OCI-LY1 (cell line): ENCODE results near the gene CD74.
A peak's percentile ranks its signal among the peaks of the same experiment; 100 is the strongest.

Experiments used
- H2AFZ ChIP-seq: fragments of 200-600 bp; sonication (generic), shearing (Covaris generic); 2 replicates; pipeline ENCODE4 v1.6.0; 2014; ENCODE audit warnings: antibody characterized with exemption, mild to moderate bottlenecking, low read length
- H3F3A ChIP-seq: fragments of 200-600 bp; sonication (generic), shearing (Covaris generic); 2 replicates; pipeline ENCODE4 v1.6.0; 2014; ENCODE audit warnings: mild to moderate bottlenecking, antibody characterized with exemption, low read length, moderate library complexity; ENCODE audit not compliant: insufficient read depth
- H3K27ac ChIP-seq: fragments of 200-600 bp; sonication (generic); 2 replicates; pipeline ENCODE4 v1.5.1; 2014; ENCODE audit warnings: low read length, mixed run types, mild to moderate bottlenecking, low read depth; ENCODE audit not compliant: poor library complexity, severe bottlenecking
- H3K27me3 ChIP-seq: fragments of 200-600 bp; sonication (generic); 2 replicates; pipeline ENCODE4 v1.6.0; 2014; ENCODE audit warnings: antibody characterized with exemption, mild to moderate bottlenecking, low read length, moderate library complexity; ENCODE audit not compliant: insufficient read depth
- H3K36me3 ChIP-seq: fragments of 200-600 bp; sonication (generic); 2 replicates; pipeline ENCODE4 v1.6.1; 2014; ENCODE audit warnings: mild to moderate bottlenecking, antibody characterized with exemption, low read length, moderate library complexity, mixed read lengths; ENCODE audit not compliant: insufficient read depth
- H3K4me1 ChIP-seq: fragments of 200-600 bp; sonication (generic); 2 replicates; pipeline ENCODE4 v1.5.1; 2014; ENCODE audit warnings: mild to moderate bottlenecking, low read length, moderate library complexity; ENCODE audit not compliant: insufficient read depth, severe bottlenecking
- H3K4me2 ChIP-seq: fragments of 200-600 bp; sonication (generic), shearing (Covaris generic); 2 replicates; pipeline ENCODE4 v1.6.1; 2014; ENCODE audit warnings: low read length
- H3K4me3 ChIP-seq: fragments of 200-600 bp; sonication (generic); 2 replicates; pipeline ENCODE4 v1.5.1; 2014; ENCODE audit warnings: low read length, low read depth, mild to moderate bottlenecking, mixed read lengths; ENCODE audit not compliant: poor library complexity, severe bottlenecking
- H3K79me2 ChIP-seq: fragments of 200-600 bp; shearing (Covaris generic); 2 replicates; pipeline ENCODE4 v1.6.1; 2016; ENCODE audit warnings: mixed run types, low read length, mixed read lengths; ENCODE audit not compliant: insufficient read depth
- H3K9ac ChIP-seq: fragments of 200-600 bp; sonication (generic), shearing (Covaris generic); 2 replicates; pipeline ENCODE4 v1.6.1; 2014; ENCODE audit warnings: mild to moderate bottlenecking, low read length, mixed read lengths
- H3K9me2 ChIP-seq: fragments of 200-600 bp; sonication (generic), shearing (Covaris generic); 2 replicates; pipeline ENCODE4 v1.6.1; 2014; ENCODE audit warnings: low read depth, mild to moderate bottlenecking, low read length, mixed read lengths
- H3K9me3 ChIP-seq: fragments of 200-600 bp; shearing (Covaris generic); 2 replicates; pipeline ENCODE4 v1.6.1; 2014; ENCODE audit warnings: low read length, mixed read lengths
- H4K20me1 ChIP-seq: fragments of 200-600 bp; sonication (generic), shearing (Covaris generic); 2 replicates; pipeline ENCODE4 v1.6.0; 2016; ENCODE audit warnings: mild to moderate bottlenecking, low read length; ENCODE audit not compliant: insufficient read depth
- CTCF ChIP-seq: fragments of 200-600 bp; sonication (generic), shearing (Covaris generic); IDR thresholded peaks from 2 replicates; pipeline ENCODE4 v1.5.1; 2017; ENCODE audit warnings: mild to moderate bottlenecking, antibody characterized with exemption, low read length, moderate library complexity, mixed read lengths
- EZH2 ChIP-seq: fragments of 200-600 bp; sonication (generic), shearing (Covaris generic); IDR thresholded peaks from 2 replicates; pipeline ENCODE4 v1.8.0; 2017; ENCODE audit warnings: borderline replicate concordance, mixed run types, mild to moderate bottlenecking, antibody characterized with exemption, low read length, moderate library complexity, mixed read lengths

CD74 gene

GRCh38 chr5:150399524-150400211, 13.0 kb downstream of the CD74 start:
- Histone ChIP-seq H2AFZ (no peak overlapping the region), H3K36me3 (peaks cover 92% of the 10 kb centered on the region), H3K9me2 (no peaks in the 10 kb centered on the region), H3K4me2 (no peak overlapping the region), H3F3A (no peaks in the 10 kb centered on the region), H3K9me3 (no peaks in the 10 kb centered on the region), H3K9ac (no peak overlapping the region), H3K27ac (no peak overlapping the region), H4K20me1 (no peaks in the 10 kb centered on the region), H3K4me3 (no peak overlapping the region), H3K27me3 (no peaks in the 10 kb centered on the region), H3K79me2 (no peaks in the 10 kb centered on the region), H3K4me1 (peaks cover 6% of the 10 kb centered on the region)
- TF ChIP-seq CTCF: no peak
- no peak for TF ChIP-seq EZH2

- Histone ChIP-seq H3K27me3 (no peaks in the 10 kb centered on the region), H3K4me2 (no peak overlapping the region; the same call in 1 of the 2 replicates), H3K9ac (no peak overlapping the region), H3K4me3 (no peak overlapping the region), H3K9me2 (no peaks in the 10 kb centered on the region), H3K36me3 (peaks cover 92% of the 10 kb centered on the region), H2AFZ (no peak overlapping the region), H3K9me3 (no peaks in the 10 kb centered on the region), H4K20me1 (no peaks in the 10 kb centered on the region), H3K27ac (peak overlapping the region; percentile 18), H3K79me2 (no peaks in the 10 kb centered on the region), H3K4me1 (peaks cover 6% of the 10 kb centered on the region), H3F3A (no peaks in the 10 kb centered on the region)
- TF ChIP-seq CTCF: peak; percentile 98
- no peak for TF ChIP-seq EZH2
Observed at GRCh38 chr5:150398722-150399523, 13.8 kb downstream of the CD74 start.

GRCh38 chr5:150397782-150398721, 14.7 kb downstream of the CD74 start:
- no peak overlapping the region for H2AFZ ChIP-seq
- H3K9ac ChIP-seq: no peak overlapping the region
- H3F3A ChIP-seq: no peaks in the 10 kb centered on the region
- peak overlapping the region; percentile 18 for H3K27ac ChIP-seq
- no peak for TF ChIP-seq EZH2
- TF ChIP-seq CTCF: no peak
- no peaks in the 10 kb centered on the region for H4K20me1 ChIP-seq
- no peaks in the 10 kb centered on the region for H3K79me2 ChIP-seq
- H3K27me3 ChIP-seq: no peaks in the 10 kb centered on the region
- no peaks in the 10 kb centered on the region for H3K9me3 ChIP-seq
- H3K4me1 ChIP-seq: peaks cover 6% of the 10 kb centered on the region
- H3K9me2 ChIP-seq: no peaks in the 10 kb centered on the region
- H3K36me3 ChIP-seq: peaks cover 94% of the 10 kb centered on the region
- no peak overlapping the region for H3K4me2 ChIP-seq
- no peak overlapping the region for H3K4me3 ChIP-seq
